ENCODE results near the gene ALAS1.

Gene ALAS1

DNA sequence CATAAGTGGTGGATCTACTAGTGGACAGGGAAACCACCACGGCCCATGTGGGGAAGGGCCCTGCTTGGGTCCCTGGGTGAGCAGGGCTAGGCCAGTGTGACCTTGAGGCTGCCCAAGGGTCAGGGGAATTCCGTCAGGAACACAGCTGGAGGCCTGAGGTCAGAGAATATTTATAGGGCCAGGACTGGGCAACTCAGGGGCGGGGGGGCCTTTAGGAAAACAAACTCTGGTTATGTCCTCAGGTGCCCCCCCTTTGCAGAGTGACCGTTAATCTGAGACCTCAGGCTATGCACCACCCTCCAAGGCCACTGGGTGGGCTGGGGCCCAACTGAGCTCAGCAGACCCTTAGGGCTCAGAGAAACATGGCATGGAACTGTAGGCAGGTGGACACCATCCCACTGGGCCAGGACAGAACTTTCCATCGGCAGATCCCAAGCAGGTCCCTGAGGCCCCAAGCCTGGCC is 38.5 kb downstream of the ALAS1 start:
- Histone ChIP-seq H3K18ac (ENCODE audit: low read depth in 1 of 2, low read length in 2 of 2) (peak overlapping the region in 1 of 2 experiments; percentile 82), H3K27me3 (ENCODE audit: control insufficient read depth in 1 of 2, insufficient read depth in 1 of 2, low read length in 2 of 2) (no peaks in the 10 kb centered on the region), H3K79me1 (replicated peaks; ENCODE audit: low read length, poor library complexity, severe bottlenecking) (peaks cover 32% of the 10 kb centered on the region), H3K9me3 (ENCODE audit: control insufficient read depth, low read length) (no peaks in the 10 kb centered on the region), H4K91ac (ENCODE audit: low read length) (peak overlapping the region; percentile 32), H2AFZ (ENCODE audit: low read depth, low read length) (no peak overlapping the region), H3K4me3 (ENCODE audit: insufficient read depth in 1 of 2, low read depth in 1 of 2, low read length in 2 of 2) (peak overlapping the region in 1 of 2 experiments; percentile 94), H4K8ac (ENCODE audit: low read length) (no peak overlapping the region), H3K27ac (ENCODE audit: low read length, poor library complexity, severe bottlenecking) (peak overlapping the region; percentile 86), H3K9ac (ENCODE audit: low read length) (peak overlapping the region; percentile 95), H3K4ac (ENCODE audit: low read depth in 1 of 2, low read length in 2 of 2) (peak overlapping the region in 1 of 2 experiments; percentile 42), H3K23ac (ENCODE audit: low read length in 2 of 2) (no peak overlapping the region), H2BK15ac (ENCODE audit: low read depth, poor library complexity, severe bottlenecking) (no peak overlapping the region), H2BK5ac (ENCODE audit: low read depth, low read length, poor library complexity, severe bottlenecking) (no peak overlapping the region), H3K14ac (ENCODE audit: low read length in 2 of 2) (peak overlapping the region in 1 of 2 experiments; percentile 28), H2AK5ac (ENCODE audit: low read length, severe bottlenecking) (peak overlapping the region; percentile 84), H2BK120ac (ENCODE audit: low read depth, low read length) (no peak overlapping the region), H3K36me3 (ENCODE audit: control insufficient read depth in 1 of 2, insufficient read depth in 2 of 2, low read depth in 1 of 2, low read length in 2 of 2) (peaks cover 33 to 41% of the 10 kb centered on the region in 2 experiments), H3K4me2 (ENCODE audit: low read length, poor library complexity, severe bottlenecking) (peak overlapping the region; percentile 44), H3K4me1 (ENCODE audit: control insufficient read depth, insufficient read depth, low read depth, low read length) (peaks cover 45% of the 10 kb centered on the region), H2BK12ac (ENCODE audit: low read length in 2 of 2) (peak overlapping the region in 1 of 2 experiments; percentile 38)
- no peak for DNase-seq
- WGBS, result 88% methylated on average over 4 of the region's 5 CpGs

DNA sequence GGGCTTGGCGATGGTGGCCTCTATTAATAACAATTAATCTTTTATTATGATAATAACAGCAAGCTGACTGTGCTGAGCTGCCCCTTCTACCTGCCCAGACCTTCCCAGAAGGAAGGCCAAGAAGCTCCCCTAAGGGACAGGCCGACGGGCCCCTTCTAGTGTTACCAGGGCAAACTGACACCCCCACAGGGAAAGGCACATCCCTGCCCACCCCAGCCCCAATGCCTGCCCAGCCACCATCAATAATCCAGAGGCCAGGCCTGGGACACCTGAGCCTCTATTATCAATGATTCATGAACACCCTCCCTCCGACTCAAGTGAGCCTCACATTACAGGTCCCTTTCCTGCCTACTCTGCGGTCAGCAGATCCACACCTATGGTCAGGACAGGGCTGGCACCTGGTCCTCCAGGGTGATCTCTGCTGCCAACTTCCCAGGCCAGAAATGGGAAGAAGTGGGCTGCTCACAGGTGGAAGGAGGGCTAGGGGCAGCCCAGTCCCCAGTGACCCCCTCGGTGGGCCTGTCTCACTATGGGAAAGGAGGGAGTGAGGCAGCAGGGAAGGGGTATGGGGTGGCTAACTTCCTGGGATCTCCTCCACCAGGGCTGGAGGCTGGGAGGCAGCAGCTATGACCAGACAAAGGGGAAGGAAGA is 39.2 kb downstream of the ALAS1 start:
- Histone ChIP-seq H3K23ac (ENCODE audit: low read length in 2 of 2) (peak overlapping the region in 1 of 2 experiments; percentile 92), H4K91ac (ENCODE audit: low read length) (peak overlapping the region; percentile 77), H3K18ac (ENCODE audit: low read depth in 1 of 2, low read length in 2 of 2) (peak overlapping the region; percentile 57 to 86), H2BK120ac (ENCODE audit: low read depth, low read length) (peak overlapping the region; percentile 56), H3K79me1 (replicated peaks; ENCODE audit: low read length, poor library complexity, severe bottlenecking) (peaks cover 28% of the 10 kb centered on the region), H2AFZ (ENCODE audit: low read depth, low read length) (no peak overlapping the region), H3K27me3 (ENCODE audit: control insufficient read depth in 1 of 2, insufficient read depth in 1 of 2, low read length in 2 of 2) (no peaks in the 10 kb centered on the region), H2BK12ac (ENCODE audit: low read length in 2 of 2) (peak overlapping the region; percentile 29 to 91), H3K4me1 (ENCODE audit: control insufficient read depth, insufficient read depth, low read depth, low read length) (peaks cover 45% of the 10 kb centered on the region), H3K4me3 (ENCODE audit: insufficient read depth in 1 of 2, low read depth in 1 of 2, low read length in 2 of 2) (peak overlapping the region in 1 of 2 experiments; percentile 94), H3K9me3 (ENCODE audit: control insufficient read depth, low read length) (no peaks in the 10 kb centered on the region), H3K4me2 (ENCODE audit: low read length, poor library complexity, severe bottlenecking) (peak overlapping the region; percentile 73), H3K4ac (ENCODE audit: low read depth in 1 of 2, low read length in 2 of 2) (peak overlapping the region; percentile 63 to 98), H2AK5ac (ENCODE audit: low read length, severe bottlenecking) (peak overlapping the region; percentile 84), H3K9ac (ENCODE audit: low read length) (peak overlapping the region; percentile 95), H3K14ac (ENCODE audit: low read length in 2 of 2) (peak overlapping the region in 1 of 2 experiments; percentile 96), H4K8ac (ENCODE audit: low read length) (peak overlapping the region; percentile 72), H2BK15ac (ENCODE audit: low read depth, poor library complexity, severe bottlenecking) (peak overlapping the region; percentile 55), H3K27ac (ENCODE audit: low read length, poor library complexity, severe bottlenecking) (peak overlapping the region; percentile 86), H3K36me3 (ENCODE audit: control insufficient read depth in 1 of 2, insufficient read depth in 2 of 2, low read depth in 1 of 2, low read length in 2 of 2) (peaks cover 30 to 34% of the 10 kb centered on the region in 2 experiments), H2BK5ac (ENCODE audit: low read depth, low read length, poor library complexity, severe bottlenecking) (peak overlapping the region; percentile 11)
- 66% methylated on average over 5 of the region's 6 CpGs for WGBS
- no peak for DNase-seq

DNA sequence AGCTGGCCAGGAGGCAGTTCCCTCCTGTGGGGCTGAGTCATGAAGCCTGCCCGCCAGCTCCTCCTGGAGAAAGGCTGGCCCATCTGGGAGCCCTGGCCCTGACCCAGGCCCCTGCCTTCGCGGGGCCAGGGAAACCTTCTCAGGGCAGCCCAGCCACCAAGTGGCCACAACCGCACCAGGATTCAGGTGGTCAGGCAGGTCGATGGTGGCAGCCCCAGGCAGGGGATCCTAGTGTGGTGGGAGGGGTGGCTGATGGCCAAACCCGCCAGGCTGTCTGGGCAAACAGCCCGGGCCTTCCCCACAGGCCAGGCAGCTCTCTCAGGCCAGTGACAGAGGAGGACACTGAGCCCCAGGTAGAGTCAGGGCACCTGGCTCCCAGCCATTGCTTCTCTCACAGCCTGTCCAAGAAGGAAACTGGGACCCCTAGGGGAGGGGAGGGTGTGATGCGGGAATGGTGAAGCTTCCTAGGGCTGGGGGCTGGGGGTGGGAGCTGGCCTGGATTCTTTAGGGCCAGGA is 39.8 kb downstream of the ALAS1 start:
- Histone ChIP-seq H2AFZ (ENCODE audit: low read depth, low read length) (no peak overlapping the region), H4K91ac (ENCODE audit: low read length) (peak overlapping the region; percentile 76), H3K4ac (ENCODE audit: low read depth in 1 of 2, low read length in 2 of 2) (peak overlapping the region in 1 of 2 experiments; percentile 77), H3K23ac (ENCODE audit: low read length in 2 of 2) (no peak overlapping the region), H3K4me2 (ENCODE audit: low read length, poor library complexity, severe bottlenecking) (peak overlapping the region; percentile 89), H3K27ac (ENCODE audit: low read length, poor library complexity, severe bottlenecking) (peak overlapping the region; percentile 86), H2BK15ac (ENCODE audit: low read depth, poor library complexity, severe bottlenecking) (peak overlapping the region; percentile 53), H2BK120ac (ENCODE audit: low read depth, low read length) (peak overlapping the region; percentile 24), H3K27me3 (ENCODE audit: control insufficient read depth in 1 of 2, insufficient read depth in 1 of 2, low read length in 2 of 2) (no peaks in the 10 kb centered on the region), H3K9me3 (ENCODE audit: control insufficient read depth, low read length) (no peaks in the 10 kb centered on the region), H3K4me1 (ENCODE audit: control insufficient read depth, insufficient read depth, low read depth, low read length) (peaks cover 45% of the 10 kb centered on the region), H2BK12ac (ENCODE audit: low read length in 2 of 2) (peak overlapping the region in 1 of 2 experiments; percentile 70), H2AK5ac (ENCODE audit: low read length, severe bottlenecking) (peak overlapping the region; percentile 63), H3K79me1 (replicated peaks; ENCODE audit: low read length, poor library complexity, severe bottlenecking) (peaks cover 24% of the 10 kb centered on the region), H3K18ac (ENCODE audit: low read depth in 1 of 2, low read length in 2 of 2) (peak overlapping the region; percentile 2 to 92), H3K36me3 (ENCODE audit: control insufficient read depth in 1 of 2, insufficient read depth in 2 of 2, low read depth in 1 of 2, low read length in 2 of 2) (peaks cover 24 to 29% of the 10 kb centered on the region in 2 experiments), H3K14ac (ENCODE audit: low read length in 2 of 2) (no peak overlapping the region), H3K4me3 (ENCODE audit: insufficient read depth in 1 of 2, low read depth in 1 of 2, low read length in 2 of 2) (peak overlapping the region; percentile 42 to 94), H4K8ac (ENCODE audit: low read length) (peak overlapping the region; percentile 47), H3K9ac (ENCODE audit: low read length) (peak overlapping the region; percentile 95), H2BK5ac (ENCODE audit: low read depth, low read length, poor library complexity, severe bottlenecking) (peak overlapping the region; percentile 63)
- peak; percentile 92 for DNase-seq
- 38% methylated on average over 7 of the region's 8 CpGs for WGBS

DNA sequence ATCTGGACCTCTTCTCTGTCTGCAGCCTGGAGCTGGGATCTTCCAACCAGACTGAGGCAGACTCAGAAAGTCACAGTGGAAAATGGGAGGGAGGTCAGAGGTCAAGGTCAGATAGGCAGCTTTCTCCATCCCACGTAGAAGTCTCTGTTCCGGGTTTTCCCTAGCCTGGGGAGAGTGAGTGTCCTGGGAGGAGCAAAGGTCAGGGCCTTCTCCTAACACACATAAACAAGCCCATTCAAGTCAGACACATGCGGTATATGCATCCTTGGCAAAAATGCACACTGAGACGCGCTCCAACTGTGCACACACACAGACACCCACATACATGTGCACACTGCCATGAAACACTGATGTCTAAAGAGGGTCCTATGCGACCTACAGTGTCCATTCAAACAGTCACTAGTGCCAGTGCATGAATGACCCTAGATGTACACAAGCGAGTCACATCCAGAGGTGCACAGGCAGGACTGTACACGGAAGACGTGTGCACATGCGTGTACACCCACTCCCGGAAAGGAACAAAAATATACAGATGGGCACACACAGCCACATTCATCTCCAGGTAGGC is 40.3 kb downstream of the ALAS1 start:
- Histone ChIP-seq H2BK15ac (ENCODE audit: low read depth, poor library complexity, severe bottlenecking) (peak overlapping the region; percentile 68), H3K36me3 (ENCODE audit: control insufficient read depth in 1 of 2, insufficient read depth in 2 of 2, low read depth in 1 of 2, low read length in 2 of 2) (peaks cover 20 to 23% of the 10 kb centered on the region in 2 experiments), H3K9me3 (ENCODE audit: control insufficient read depth, low read length) (no peaks in the 10 kb centered on the region), H3K4me3 (ENCODE audit: insufficient read depth in 1 of 2, low read depth in 1 of 2, low read length in 2 of 2) (peak overlapping the region; percentile 78 to 94), H2AK5ac (ENCODE audit: low read length, severe bottlenecking) (peak overlapping the region; percentile 63), H2BK5ac (ENCODE audit: low read depth, low read length, poor library complexity, severe bottlenecking) (peak overlapping the region; percentile 63), H3K4ac (ENCODE audit: low read depth in 1 of 2, low read length in 2 of 2) (peak overlapping the region in 1 of 2 experiments; percentile 77), H3K4me2 (ENCODE audit: low read length, poor library complexity, severe bottlenecking) (peak overlapping the region; percentile 89), H4K8ac (ENCODE audit: low read length) (peak overlapping the region; percentile 59), H2AFZ (ENCODE audit: low read depth, low read length) (no peak overlapping the region), H3K14ac (ENCODE audit: low read length in 2 of 2) (peak overlapping the region in 1 of 2 experiments; percentile 87), H2BK12ac (ENCODE audit: low read length in 2 of 2) (peak overlapping the region; percentile 7 to 76), H3K9ac (ENCODE audit: low read length) (peak overlapping the region; percentile 95), H4K91ac (ENCODE audit: low read length) (peak overlapping the region; percentile 90), H3K18ac (ENCODE audit: low read depth in 1 of 2, low read length in 2 of 2) (peak overlapping the region; percentile 96 to 99), H3K27ac (ENCODE audit: low read length, poor library complexity, severe bottlenecking) (peak overlapping the region; percentile 86), H2BK120ac (ENCODE audit: low read depth, low read length) (peak overlapping the region; percentile 24), H3K27me3 (ENCODE audit: control insufficient read depth in 1 of 2, insufficient read depth in 1 of 2, low read length in 2 of 2) (no peaks in the 10 kb centered on the region), H3K79me1 (replicated peaks; ENCODE audit: low read length, poor library complexity, severe bottlenecking) (peaks cover 20% of the 10 kb centered on the region), H3K23ac (ENCODE audit: low read length in 2 of 2) (no peak overlapping the region), H3K4me1 (ENCODE audit: control insufficient read depth, insufficient read depth, low read depth, low read length) (peaks cover 45% of the 10 kb centered on the region)
- peak; percentile 55 for DNase-seq
- WGBS, result 12% methylated on average over 10 of the region's 11 CpGs
